Measurements from ENCODE around the gene EFCAB12.
"Not testable (repeated sequence)": the region's sequence is repeated elsewhere in the genome, so short reads cannot be mapped to it uniquely, and the experiment has no call there.

Gene EFCAB12

DNA sequence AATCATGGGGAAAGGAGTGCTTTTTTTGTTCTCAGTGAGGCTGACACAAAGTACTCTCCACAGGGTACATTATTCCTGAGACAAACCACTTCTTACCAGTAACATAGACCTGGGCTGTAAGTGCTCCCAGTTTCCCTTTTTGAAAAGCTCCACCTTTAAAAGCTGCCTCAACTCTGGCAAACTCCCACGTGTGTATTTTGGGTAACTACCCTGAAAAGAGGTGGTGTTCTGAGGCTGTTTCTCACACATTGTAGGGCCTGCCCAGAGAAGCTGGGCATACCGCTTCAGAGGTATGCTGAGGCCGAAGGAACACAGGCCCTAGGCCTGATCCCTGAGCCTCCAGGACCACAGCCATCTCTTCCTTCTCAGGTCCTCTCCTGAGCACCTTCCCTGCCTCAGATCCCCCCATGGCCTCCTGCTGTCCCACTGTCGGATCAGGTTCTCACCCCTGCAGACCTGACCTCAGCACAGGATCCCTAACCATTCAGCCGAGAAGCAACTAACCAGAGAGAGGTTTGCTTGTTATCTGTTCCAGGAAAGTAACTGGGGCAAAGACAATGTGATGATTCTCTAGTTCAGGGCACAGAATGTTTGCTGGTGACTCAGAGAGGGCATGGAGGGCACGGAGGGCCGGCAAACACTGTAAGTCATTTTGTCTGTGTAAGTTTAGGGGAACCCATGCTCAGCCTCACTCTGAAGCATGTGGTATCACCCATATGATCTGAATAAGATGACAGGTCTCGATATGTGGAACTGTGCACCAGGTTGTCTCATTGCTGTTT, 36.1 kb downstream of the EFCAB12 start:
- not testable (repeated sequence) for DNase-seq (ENCODE audit: low read depth)

- DNase-seq (ENCODE audit: low read depth) = not testable (repeated sequence)
These were observed 36.9 kb downstream of the EFCAB12 start for GRCh38 chr3:129391583-129391982.

GRCh38 chr3:129389572-129389937, 38.9 kb downstream of the EFCAB12 start:
- DNase-seq (ENCODE audit: low read depth) = no peak

GRCh38 chr3:129388791-129389571, 39.5 kb downstream of the EFCAB12 start:
- DNase-seq (ENCODE audit: low read depth) = peak; percentile 35

DNA sequence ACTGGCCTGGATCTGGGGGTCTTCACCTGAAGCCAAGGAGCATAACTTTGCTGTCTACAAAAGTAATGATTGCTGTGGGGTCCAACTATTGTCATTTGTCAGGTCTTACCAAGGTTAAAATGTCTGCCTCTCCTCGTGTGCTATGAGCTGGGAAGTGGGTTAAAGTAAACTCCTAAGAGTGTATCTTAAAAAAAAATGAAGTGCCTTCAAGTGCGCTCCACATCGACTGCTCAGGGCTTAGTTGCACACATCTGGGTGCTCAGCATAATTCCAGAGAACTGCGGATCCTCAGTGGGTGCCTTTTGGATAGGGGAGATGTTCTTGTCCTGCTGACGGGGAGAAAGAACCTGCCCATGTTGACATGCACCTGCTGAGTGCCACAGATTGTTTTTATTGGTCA, 40.9 kb downstream of the EFCAB12 start:
- no peak for DNase-seq (ENCODE audit: low read depth)

DNA sequence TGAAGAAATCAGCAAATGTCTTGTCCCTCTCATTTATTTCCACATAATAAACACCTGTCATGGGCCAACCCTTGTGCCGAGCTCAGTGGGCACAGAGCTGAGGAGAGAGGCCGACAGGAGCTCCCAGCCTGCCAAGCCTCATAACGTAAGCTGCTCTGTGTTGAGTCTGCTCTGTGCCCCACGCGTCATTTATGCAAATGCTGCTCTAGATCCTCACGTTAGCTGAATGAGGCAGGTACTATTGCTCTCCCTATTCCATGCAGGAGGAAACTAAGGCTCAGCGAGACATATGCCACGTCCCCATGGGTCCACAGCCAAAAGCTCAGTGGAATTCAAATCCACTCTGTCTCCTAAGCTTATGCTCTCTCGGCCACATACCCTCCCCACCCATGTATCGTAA, 41.5 kb downstream of the EFCAB12 start:
- DNase-seq (ENCODE audit: low read depth) = no peak

DNA sequence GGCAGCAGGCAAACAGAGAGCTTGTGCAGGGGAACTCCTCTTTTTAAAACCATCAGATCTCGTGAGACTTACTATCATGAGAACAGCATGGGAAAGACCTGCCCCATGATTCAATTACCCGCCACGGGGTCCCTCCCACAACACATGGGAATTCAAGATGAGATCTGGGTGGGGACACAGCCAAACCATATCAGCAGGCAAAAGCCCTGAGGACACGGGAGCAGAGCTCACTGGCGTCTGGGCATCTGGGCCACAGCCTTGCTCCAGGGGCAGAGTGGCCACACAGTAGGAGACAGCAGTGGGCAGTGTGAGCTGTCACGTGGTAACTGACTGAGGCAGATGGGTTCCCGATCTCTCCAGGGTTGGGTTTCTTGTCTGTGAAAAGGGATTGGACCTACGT, 42.9 kb downstream of the EFCAB12 start:
- DNase-seq (ENCODE audit: low read depth) = not testable (repeated sequence)

GRCh38 chr3:129384594-129385323, 43.7 kb downstream of the EFCAB12 start:
- DNase-seq (ENCODE audit: low read depth) = no peak

DNA sequence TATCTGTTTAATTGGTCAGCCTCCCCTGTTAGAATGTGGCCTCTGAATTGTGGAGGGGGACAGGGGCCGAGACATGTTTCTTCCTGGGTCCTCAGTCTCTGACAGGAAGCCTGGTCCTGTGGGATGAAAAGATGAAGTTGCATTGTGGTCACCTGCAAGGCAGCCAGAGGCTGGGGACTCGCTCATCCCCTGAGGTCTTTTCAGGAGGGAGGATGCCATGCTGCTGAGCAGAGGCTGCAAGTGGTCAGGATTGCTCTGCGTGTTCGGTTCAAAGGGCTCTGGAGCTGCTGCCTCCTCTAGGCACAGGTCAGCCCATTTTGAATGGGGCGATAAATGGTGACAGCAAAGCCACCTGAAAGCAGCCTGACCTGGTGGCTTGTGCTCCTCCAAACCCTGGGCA, 44.3 kb downstream of the EFCAB12 start:
- DNase-seq (ENCODE audit: low read depth) = not testable (repeated sequence)

DNA sequence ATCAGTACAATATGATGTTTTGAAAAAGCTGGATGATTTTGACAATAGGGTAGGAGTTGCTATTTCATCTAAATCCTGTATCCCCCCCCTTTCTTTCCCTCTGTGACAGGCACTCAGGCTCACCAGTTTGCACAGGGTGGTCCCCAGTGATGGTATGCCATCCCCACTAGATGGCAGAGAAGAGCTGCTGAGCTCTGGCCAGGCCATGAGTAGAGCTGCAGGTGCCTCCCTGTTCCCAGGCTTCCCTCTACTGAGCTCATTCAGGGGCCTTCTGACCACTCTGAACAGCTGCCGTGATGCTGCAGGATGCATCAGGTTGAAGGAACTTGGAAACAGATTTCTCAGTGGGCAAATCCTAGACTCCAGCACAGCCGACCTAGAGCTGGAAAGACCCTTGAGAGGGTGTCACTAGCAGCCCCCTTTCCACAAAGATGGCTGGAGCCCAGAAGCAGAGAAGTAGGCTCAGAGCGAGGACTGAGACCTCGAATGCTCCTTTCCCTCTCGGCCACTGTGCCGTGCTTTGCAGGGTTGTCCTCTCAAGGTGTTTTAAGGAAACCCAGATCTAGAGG, 45.1 kb downstream of the EFCAB12 start:
- DNase-seq (ENCODE audit: low read depth) = no peak

GRCh38 chr3:129382366-129382765, 46.1 kb downstream of the EFCAB12 start:
- DNase-seq (ENCODE audit: low read depth) = no peak

DNA sequence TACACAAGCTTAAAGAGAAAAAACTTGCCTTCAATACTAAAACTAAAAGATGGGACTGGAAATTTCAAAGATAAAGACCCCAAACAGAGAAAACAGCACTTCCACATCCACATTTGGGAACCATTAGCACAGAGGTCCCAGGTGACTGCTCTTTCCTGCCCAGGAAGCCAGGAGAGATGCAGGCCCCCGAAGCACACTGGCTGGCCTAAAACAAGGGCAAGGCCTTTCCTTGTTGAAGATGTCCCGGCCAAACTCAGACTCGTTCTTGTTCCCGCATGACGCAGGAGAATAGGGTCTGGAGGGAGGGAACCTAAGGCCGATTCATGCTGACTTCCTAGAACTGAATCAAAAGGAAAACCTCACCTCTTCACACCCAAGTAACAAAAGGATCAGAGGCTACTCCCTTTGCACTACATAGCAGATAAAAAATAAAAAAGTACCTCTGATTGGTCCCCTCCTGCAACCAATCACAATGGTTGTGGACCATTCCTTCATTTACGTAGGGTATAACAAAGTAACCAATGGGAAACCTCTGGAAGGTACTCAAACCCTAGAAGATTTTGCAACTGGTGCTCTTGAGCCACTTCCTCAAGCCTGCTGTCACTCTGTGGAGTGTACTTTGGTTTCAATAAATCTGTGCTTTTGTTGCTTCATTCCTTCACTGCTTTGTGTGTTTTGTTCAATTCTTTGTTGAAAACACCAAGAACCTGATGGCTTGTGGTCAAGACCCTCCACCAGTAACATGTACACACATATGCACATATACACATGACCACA, 48.7 kb downstream of the EFCAB12 start:
- no peak for DNase-seq (ENCODE audit: low read depth)

DNA sequence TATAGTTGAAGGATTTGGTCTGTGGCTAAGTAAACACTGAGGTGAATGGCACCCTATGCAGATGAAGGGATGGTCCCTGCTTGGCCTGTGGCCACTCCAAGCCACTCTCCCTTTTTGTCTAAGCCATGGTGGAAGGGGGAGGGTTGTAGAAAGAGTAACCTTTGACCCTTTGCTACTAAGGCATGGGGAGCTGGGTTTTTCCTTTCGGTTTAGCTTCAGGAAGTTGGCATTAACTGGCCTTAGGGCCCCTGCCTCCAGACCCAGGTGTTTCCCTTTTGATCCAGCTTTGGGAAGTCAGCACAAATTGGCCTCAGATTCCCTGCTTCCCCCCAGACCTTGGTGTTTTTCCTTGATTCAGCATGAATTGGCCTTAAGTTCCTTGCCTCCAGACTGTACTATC, 49.5 kb downstream of the EFCAB12 start:
- DNase-seq (ENCODE audit: low read depth) = no peak

GRCh38 chr3:129377615-129378014, 50.8 kb downstream of the EFCAB12 start:
- DNase-seq (ENCODE audit: low read depth) = no peak

DNA sequence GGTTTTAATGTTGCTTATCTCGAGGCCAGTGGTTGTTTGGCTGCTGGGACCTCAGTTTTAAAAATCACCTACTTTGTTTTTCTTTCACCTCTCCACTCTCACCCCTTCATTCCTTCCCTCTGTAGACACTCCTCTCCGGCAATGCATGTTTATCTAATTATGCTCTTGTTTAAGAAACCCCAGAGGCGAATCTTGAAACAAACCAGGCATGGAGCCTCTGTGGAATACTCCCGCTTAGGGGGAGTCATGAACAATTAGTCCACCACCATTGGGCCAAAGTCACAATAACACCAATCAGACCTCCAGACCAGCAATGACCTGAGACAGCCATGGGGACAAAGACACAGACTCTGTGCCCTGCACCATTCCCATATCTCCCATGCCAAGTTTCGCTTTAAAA, 53.3 kb downstream of the EFCAB12 start:
- DNase-seq (ENCODE audit: low read depth) = no peak

GRCh38 chr3:129371041-129371826, 57.2 kb downstream of the EFCAB12 start:
- no peak for DNase-seq (ENCODE audit: low read depth)

- DNase-seq (ENCODE audit: low read depth) = no peak
These were observed 58.0 kb downstream of the EFCAB12 start for GRCh38 chr3:129370248-129370964.

- no peak for DNase-seq (ENCODE audit: low read depth)
These were observed 58.7 kb downstream of the EFCAB12 start for GRCh38 chr3:129369711-129370110.

DNA sequence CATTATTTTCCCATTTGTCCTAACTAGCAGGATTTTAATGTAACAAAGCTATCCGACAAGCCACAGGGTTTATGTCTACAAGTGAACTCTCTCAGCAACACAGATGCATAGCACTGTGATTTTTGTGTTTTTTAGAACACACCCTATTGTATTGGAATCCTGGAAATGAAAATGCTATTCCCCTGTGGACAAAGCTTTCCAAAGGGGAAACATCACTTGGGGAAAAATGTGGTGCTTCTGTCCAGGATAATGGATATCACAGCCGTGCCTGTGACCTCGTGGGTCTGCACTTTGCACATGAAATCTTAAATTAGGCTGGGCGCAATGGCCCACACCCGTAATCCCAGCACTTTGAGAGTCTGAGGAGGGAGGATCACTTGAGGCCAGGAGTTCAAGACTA, 60.6 kb downstream of the EFCAB12 start:
- DNase-seq (ENCODE audit: low read depth) = no peak

DNA sequence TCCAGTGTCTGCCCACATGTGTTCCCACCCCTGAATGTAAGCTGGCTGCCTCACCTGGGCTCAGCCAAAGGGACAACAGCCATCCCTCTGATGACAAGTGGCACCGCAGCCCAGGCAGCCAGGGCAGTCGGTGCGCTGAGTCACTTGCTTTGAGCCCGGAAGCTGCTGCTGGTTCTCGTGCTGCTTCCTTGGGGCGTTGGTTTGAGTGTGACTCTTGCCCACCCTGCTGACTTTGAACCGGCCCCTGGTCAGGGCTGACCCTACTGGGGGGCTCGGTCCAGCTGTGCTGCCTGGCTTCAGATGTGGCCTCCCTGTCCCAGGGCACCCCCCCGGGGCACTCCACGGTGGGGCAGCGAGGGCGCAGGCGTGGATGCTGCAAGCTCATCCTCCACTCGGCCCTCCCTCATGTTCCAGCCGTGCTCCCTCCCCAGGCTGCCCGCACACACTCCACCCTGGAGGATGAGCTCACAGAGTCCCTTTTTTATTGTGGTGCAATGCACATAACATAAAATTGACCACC, 62.1 kb downstream of the EFCAB12 start:
- DNase-seq (ENCODE audit: low read depth) = no peak

All from GM04503 (cell line).